ENCODE data around the gene NTN1.

The NTN1 gene

GRCh38 chr17:9238340-9239245 lies 217.3 kb downstream of the NTN1 start:
- H3K4me1 Mint-ChIP-seq: peaks cover 36% of the 10 kb centered on the region
- H3K27ac Mint-ChIP-seq: no peak overlapping the region
- no peaks in the 10 kb centered on the region for H3K36me3 Mint-ChIP-seq (ENCODE audit: low read depth)
- no peak for TF ChIP-seq CTCF (IDR thresholded peaks at IDR 0.05; ENCODE audit: unreplicated experiment in 3 of 3)
- H3K9me3 Mint-ChIP-seq: no peaks in the 10 kb centered on the region
- H3K4me3 Mint-ChIP-seq: peak overlapping the region; percentile 42 to 74 (median 71)
- H3K27me3 Mint-ChIP-seq (ENCODE audit: low read depth): peaks cover 21% of the 10 kb centered on the region

- Mint-ChIP-seq H3K27me3 (ENCODE audit: low read depth) (peaks cover 21% of the 10 kb centered on the region), H3K4me1 (peaks cover 43% of the 10 kb centered on the region), H3K4me3 (peak overlapping the region; percentile 74 to 79 (median 75)), H3K27ac (peak overlapping the region in 1 of 3 experiments; percentile 43), H3K36me3 (ENCODE audit: low read depth) (no peaks in the 10 kb centered on the region), H3K9me3 (no peaks in the 10 kb centered on the region)
- TF ChIP-seq CTCF (IDR thresholded peaks at IDR 0.05; ENCODE audit: unreplicated experiment in 3 of 3): no peak
Measured at GRCh38 chr17:9239246-9239792, 218.0 kb downstream of the NTN1 start.

GRCh38 chr17:9239793-9240658 lies 218.7 kb downstream of the NTN1 start:
- no peak for TF ChIP-seq CTCF (IDR thresholded peaks at IDR 0.05; ENCODE audit: unreplicated experiment in 3 of 3)
- peaks cover 21% of the 10 kb centered on the region for H3K27me3 Mint-ChIP-seq (ENCODE audit: low read depth)
- H3K27ac Mint-ChIP-seq: peak overlapping the region in 2 of 3 experiments; percentile 43 to 77
- H3K4me3 Mint-ChIP-seq: peak overlapping the region; percentile 74 to 79 (median 75)
- peaks cover 47% of the 10 kb centered on the region for H3K4me1 Mint-ChIP-seq
- H3K9me3 Mint-ChIP-seq: no peaks in the 10 kb centered on the region
- H3K36me3 Mint-ChIP-seq (ENCODE audit: low read depth): no peaks in the 10 kb centered on the region

- H3K4me1 Mint-ChIP-seq: peaks cover 47% of the 10 kb centered on the region
- peak overlapping the region; percentile 59 to 83 (median 77) for H3K27ac Mint-ChIP-seq
- H3K4me3 Mint-ChIP-seq: peak overlapping the region; percentile 58 to 66 (median 61)
- no peak for TF ChIP-seq CTCF (IDR thresholded peaks at IDR 0.05; ENCODE audit: unreplicated experiment in 3 of 3)
- H3K36me3 Mint-ChIP-seq (ENCODE audit: low read depth): no peaks in the 10 kb centered on the region
- peaks cover 14% of the 10 kb centered on the region for H3K27me3 Mint-ChIP-seq (ENCODE audit: low read depth)
- no peaks in the 10 kb centered on the region for H3K9me3 Mint-ChIP-seq
Measured at GRCh38 chr17:9240659-9241370, 219.5 kb downstream of the NTN1 start.

GRCh38 chr17:9241371-9241712 lies 220.0 kb downstream of the NTN1 start:
- H3K4me1 Mint-ChIP-seq: peaks cover 47% of the 10 kb centered on the region
- H3K27ac Mint-ChIP-seq: peak overlapping the region; percentile 59 to 83 (median 77)
- TF ChIP-seq CTCF (IDR thresholded peaks at IDR 0.05; ENCODE audit: unreplicated experiment in 3 of 3): no peak
- H3K4me3 Mint-ChIP-seq: peak overlapping the region; percentile 58 to 66 (median 61)
- H3K27me3 Mint-ChIP-seq (ENCODE audit: low read depth): peaks cover 14% of the 10 kb centered on the region
- no peaks in the 10 kb centered on the region for H3K36me3 Mint-ChIP-seq (ENCODE audit: low read depth)
- no peaks in the 10 kb centered on the region for H3K9me3 Mint-ChIP-seq

All from nephron (organoid).